Endothelial cell (in vitro differentiated cells): ENCODE measurements around the gene CIART. TPM values are rescaled to one million over a fixed set of nuclear protein-coding genes. Genes with fewer than 3 reads are reported as not detected.

Experiments
- DNase-seq: peaks from one replicate; pipeline ENCODE4 v3.0.0; 2021; ENCODE audit warnings: low spot score
- H3K27ac Mint-ChIP-seq: one replicate; pipeline ENCODE4 v1.8.0; 2021; ENCODE audit warnings: mixed read lengths, inconsistent platforms; ENCODE audit not compliant: unreplicated experiment
- H3K27me3 Mint-ChIP-seq: one replicate; pipeline ENCODE4 v1.8.0; 2021; ENCODE audit warnings: mild to moderate bottlenecking, moderate library complexity, mixed read lengths, inconsistent platforms; ENCODE audit not compliant: unreplicated experiment
- H3K36me3 Mint-ChIP-seq: one replicate; pipeline ENCODE4 v1.8.0; 2021; ENCODE audit warnings: mild to moderate bottlenecking, low read depth, mixed read lengths, inconsistent platforms; ENCODE audit not compliant: unreplicated experiment
- H3K4me1 Mint-ChIP-seq: one replicate; pipeline ENCODE4 v1.8.0; 2021; ENCODE audit warnings: mild to moderate bottlenecking, mixed read lengths, inconsistent platforms; ENCODE audit not compliant: unreplicated experiment
- H3K4me3 Mint-ChIP-seq: one replicate; pipeline ENCODE4 v1.8.0; 2021; ENCODE audit warnings: mild to moderate bottlenecking, mixed read lengths, inconsistent platforms; ENCODE audit not compliant: unreplicated experiment
- H3K9me3 Mint-ChIP-seq: one replicate; pipeline ENCODE4 v1.8.0; 2021; ENCODE audit warnings: mixed read lengths, inconsistent platforms; ENCODE audit not compliant: unreplicated experiment
- total RNA-seq: library from RNA; stranded (reverse); fragmentation: NEBNext Ultra II Directional; extraction: Animal tissue kit (Norgen Biotek cat#: 25700); gene quantifications from one replicate; pipeline ENCODE4 v1.2.1, GENCODE V29; 2021; ENCODE audit not compliant: unreplicated experiment
- TF ChIP-seq, protein P1 (sequence below): fragments of 200-600 bp; sonication (generic); IDR thresholded peaks from one replicate; pipeline ENCODE4 v1.5.0; 2021; ENCODE audit warnings: antibody characterized with exemption; ENCODE audit not compliant: unreplicated experiment

Gene CIART
- total RNA-seq, 1 donor from 2014 or later: 9.1 TPM

DNA sequence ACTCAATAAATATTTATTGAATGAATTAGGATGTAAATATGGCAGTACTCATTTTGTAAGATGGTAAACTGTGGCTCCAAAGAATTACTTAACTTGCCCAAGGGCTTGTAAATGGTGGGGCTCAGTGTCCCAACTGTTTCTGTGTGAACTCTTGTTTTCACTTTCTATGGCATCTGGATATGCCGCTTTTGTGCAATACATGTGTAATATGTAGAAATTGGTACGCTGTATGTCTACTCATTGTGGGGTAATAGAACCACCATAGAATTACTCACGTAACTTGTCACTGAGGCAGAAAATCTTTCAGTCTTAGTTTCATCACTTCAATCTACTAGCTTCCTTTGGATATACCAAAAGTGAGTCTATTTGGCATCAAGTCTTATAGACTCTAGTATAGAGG, 40.0 kb downstream of the CIART start:
- DNase-seq: no peak
- Mint-ChIP-seq H3K36me3 (peaks cover 12% of the 10 kb centered on the region), H3K27ac (peak overlapping the region; percentile 100), H3K4me1 (peaks cover 13% of the 10 kb centered on the region), H3K4me3 (peak overlapping the region; percentile 100), H3K27me3 (no peaks in the 10 kb centered on the region), H3K9me3 (no peaks in the 10 kb centered on the region)
- TF ChIP-seq, protein P1, sequence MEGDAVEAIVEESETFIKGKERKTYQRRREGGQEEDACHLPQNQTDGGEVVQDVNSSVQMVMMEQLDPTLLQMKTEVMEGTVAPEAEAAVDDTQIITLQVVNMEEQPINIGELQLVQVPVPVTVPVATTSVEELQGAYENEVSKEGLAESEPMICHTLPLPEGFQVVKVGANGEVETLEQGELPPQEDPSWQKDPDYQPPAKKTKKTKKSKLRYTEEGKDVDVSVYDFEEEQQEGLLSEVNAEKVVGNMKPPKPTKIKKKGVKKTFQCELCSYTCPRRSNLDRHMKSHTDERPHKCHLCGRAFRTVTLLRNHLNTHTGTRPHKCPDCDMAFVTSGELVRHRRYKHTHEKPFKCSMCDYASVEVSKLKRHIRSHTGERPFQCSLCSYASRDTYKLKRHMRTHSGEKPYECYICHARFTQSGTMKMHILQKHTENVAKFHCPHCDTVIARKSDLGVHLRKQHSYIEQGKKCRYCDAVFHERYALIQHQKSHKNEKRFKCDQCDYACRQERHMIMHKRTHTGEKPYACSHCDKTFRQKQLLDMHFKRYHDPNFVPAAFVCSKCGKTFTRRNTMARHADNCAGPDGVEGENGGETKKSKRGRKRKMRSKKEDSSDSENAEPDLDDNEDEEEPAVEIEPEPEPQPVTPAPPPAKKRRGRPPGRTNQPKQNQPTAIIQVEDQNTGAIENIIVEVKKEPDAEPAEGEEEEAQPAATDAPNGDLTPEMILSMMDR: no peak

DNA sequence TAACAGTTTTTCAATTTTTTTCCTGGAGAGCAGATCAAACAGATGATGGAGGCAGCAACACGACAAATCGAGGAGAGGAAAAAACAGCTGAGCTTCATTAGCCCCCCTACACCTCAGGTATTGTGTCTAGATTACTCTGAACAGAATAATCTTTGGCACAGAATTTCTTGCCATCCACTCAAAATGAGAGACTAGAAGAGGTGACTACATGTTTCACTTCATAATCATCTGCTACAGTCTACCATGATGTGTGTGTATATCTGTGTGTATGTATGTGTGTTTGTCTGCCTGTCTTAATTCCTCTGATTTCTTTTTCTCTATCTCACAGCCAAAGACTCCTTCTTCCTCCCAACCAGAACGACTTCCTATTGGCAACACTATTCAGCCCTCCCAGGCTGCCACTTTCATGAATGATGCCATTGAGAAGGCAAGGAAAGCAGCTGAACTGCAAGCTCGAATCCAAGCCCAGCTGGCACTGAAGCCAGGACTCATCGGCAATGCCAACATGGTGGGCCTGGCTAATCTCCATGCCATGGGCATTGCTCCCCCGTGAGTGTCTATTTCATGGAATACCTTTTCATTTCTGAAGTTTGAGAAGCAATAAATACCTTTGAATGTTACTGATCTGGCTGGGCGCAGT, 50.4 kb downstream of the CIART start:
- peak overlapping the region; percentile 68 for H3K4me3 Mint-ChIP-seq
- peaks cover 40% of the 10 kb centered on the region for H3K36me3 Mint-ChIP-seq
- DNase-seq: no peak
- H3K4me1 Mint-ChIP-seq: no peaks in the 10 kb centered on the region
- H3K27ac Mint-ChIP-seq: peak overlapping the region; percentile 34
- TF ChIP-seq, protein P1: no peak
- no peaks in the 10 kb centered on the region for H3K9me3 Mint-ChIP-seq
- no peaks in the 10 kb centered on the region for H3K27me3 Mint-ChIP-seq

Other genes starting within 250 kb of the CIART start
- gene VPS45, start 214.8 kb upstream of the CIART start, total RNA-seq: 32.5 TPM
- gene PLEKHO1, start 132.6 kb upstream of the CIART start, total RNA-seq: 71.6 TPM
- gene ANP32E, start 46.4 kb upstream of the CIART start, total RNA-seq: 35.6 TPM
- gene CA14, start 24.8 kb upstream of the CIART start, total RNA-seq: 6.3 TPM
- gene APH1A, start 13.5 kb upstream of the CIART start, total RNA-seq: 333 TPM
- 411 TPM for gene C1orf54, start 9.8 kb upstream of the CIART start, total RNA-seq
- 63.1 TPM for gene MRPS21, start 11.3 kb downstream of the CIART start, total RNA-seq
- 78.4 TPM for gene PRPF3, start 39.0 kb downstream of the CIART start, total RNA-seq
- gene RPRD2, start 81.6 kb downstream of the CIART start, total RNA-seq: 29.6 TPM
- gene TARS2, start 204.9 kb downstream of the CIART start, total RNA-seq: 16.6 TPM
- gene ECM1, start 225.6 kb downstream of the CIART start, total RNA-seq: 637 TPM
- 1.2 TPM for gene FALEC, start 233.2 kb downstream of the CIART start, total RNA-seq